ENCODE measurements around the gene PRRG2. TPM values are rescaled to one million over a fixed set of nuclear protein-coding genes. Genes with fewer than 3 reads are reported as not detected.
A peak's percentile ranks its signal among the peaks of the same experiment; 100 is the strongest.

The PRRG2 gene
- total and polyA plus RNA-seq, 3 donors from 2014 or later: 0.71 to 3.0 (median 1.9) TPM

- H3K4me1 ChIP-seq: peaks cover 18% of the 10 kb centered on the region
- no peaks in the 10 kb centered on the region for H3K36me3 ChIP-seq (ENCODE audit: low read depth, missing control alignments)
- no peak for TF ChIP-seq POLR2A (IDR thresholded peaks at IDR 0.05)
- TF ChIP-seq, protein P1, sequence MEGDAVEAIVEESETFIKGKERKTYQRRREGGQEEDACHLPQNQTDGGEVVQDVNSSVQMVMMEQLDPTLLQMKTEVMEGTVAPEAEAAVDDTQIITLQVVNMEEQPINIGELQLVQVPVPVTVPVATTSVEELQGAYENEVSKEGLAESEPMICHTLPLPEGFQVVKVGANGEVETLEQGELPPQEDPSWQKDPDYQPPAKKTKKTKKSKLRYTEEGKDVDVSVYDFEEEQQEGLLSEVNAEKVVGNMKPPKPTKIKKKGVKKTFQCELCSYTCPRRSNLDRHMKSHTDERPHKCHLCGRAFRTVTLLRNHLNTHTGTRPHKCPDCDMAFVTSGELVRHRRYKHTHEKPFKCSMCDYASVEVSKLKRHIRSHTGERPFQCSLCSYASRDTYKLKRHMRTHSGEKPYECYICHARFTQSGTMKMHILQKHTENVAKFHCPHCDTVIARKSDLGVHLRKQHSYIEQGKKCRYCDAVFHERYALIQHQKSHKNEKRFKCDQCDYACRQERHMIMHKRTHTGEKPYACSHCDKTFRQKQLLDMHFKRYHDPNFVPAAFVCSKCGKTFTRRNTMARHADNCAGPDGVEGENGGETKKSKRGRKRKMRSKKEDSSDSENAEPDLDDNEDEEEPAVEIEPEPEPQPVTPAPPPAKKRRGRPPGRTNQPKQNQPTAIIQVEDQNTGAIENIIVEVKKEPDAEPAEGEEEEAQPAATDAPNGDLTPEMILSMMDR (IDR thresholded peaks at IDR 0.05): no peak
- no peaks in the 10 kb centered on the region for H3K9me3 ChIP-seq
- H3K27ac ChIP-seq: peak overlapping the region; percentile 20 to 91
- intact Hi-C loops (cut with DNase I; ENCODE audit: low total_unique reads): no loop called here
- no peaks in the 10 kb centered on the region for H3K27me3 ChIP-seq
- WGBS, 2 donors: 0 to 1% methylated on average over 28 to 51 of the region's 51 CpGs
- DNase-seq: no peak
- H3K4me3 ChIP-seq: peak overlapping the region; percentile 76 to 90
These were observed 10.8 kb downstream of the PRRG2 start for GRCh38 chr19:49591731-49592485.

DNA sequence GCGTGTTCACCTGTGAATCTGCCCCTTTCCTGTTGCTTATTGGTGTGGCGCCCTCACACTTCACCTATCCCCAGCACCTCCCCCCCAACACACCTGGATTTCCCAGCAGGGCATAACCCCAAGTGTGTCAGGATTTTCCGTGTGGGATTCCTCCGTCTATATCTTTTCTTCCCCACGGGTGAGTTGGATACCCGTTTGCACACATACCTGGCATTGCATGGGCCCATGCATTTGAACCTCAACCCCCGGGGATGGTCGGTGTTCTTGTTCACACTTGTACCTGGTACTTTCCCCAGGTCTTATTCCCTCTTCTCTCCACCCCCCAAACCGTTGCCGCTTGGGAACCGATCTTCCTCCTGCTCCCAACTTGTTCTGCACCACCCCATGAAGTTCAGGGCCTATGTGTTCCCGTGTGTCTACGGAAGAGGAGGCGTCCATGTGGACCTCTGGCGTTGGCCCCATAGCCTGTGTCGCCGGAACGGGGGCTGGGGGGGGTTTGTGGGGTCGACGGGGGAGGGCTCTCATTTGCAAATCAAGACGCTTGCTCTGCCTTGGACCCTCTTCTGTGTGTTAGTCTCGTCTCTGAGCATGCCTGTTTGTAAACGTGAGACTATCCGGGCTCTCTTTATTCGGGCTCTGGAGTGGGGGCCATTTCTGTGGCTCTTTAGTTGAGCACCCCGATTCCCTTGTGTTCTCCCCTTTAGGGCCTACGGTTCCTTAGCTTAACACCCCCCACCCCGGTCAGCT, 11.5 kb downstream of the PRRG2 start:
- no peak for TF ChIP-seq POLR2A (IDR thresholded peaks at IDR 0.05)
- TF ChIP-seq, protein P1 (IDR thresholded peaks at IDR 0.05): no peak
- peak overlapping the region; percentile 65 to 71 for H3K27ac ChIP-seq
- peaks cover 18% of the 10 kb centered on the region for H3K4me1 ChIP-seq
- H3K9me3 ChIP-seq: no peaks in the 10 kb centered on the region
- no peaks in the 10 kb centered on the region for H3K36me3 ChIP-seq (ENCODE audit: low read depth, missing control alignments)
- WGBS, 2 donors: 3 to 4% methylated on average over 28 of the region's 28 CpGs
- H3K4me3 ChIP-seq: peak overlapping the region; percentile 24 to 90
- no peak for DNase-seq
- H3K27me3 ChIP-seq: no peaks in the 10 kb centered on the region
- intact Hi-C loops (cut with DNase I; ENCODE audit: low total_unique reads): no loop called here

- Histone ChIP-seq H3K4me3 (peak overlapping the region; percentile 24 to 90), H3K27ac (peak overlapping the region; percentile 65 to 79), H3K27me3 (no peaks in the 10 kb centered on the region), H3K4me1 (peaks cover 18% of the 10 kb centered on the region), H3K9me3 (no peaks in the 10 kb centered on the region), H3K36me3 (ENCODE audit: low read depth, missing control alignments) (no peaks in the 10 kb centered on the region)
- peak; percentile 96 for DNase-seq
- WGBS, 2 donors: 4 to 9% methylated on average over 25 to 27 of the region's 27 CpGs
- intact Hi-C loops (cut with DNase I; ENCODE audit: low total_unique reads): no loop called here
- no peak for TF ChIP-seq POLR2A (IDR thresholded peaks at IDR 0.05)
- TF ChIP-seq, protein P1 (IDR thresholded peaks at IDR 0.05): no peak
These were observed 12.4 kb downstream of the PRRG2 start for GRCh38 chr19:49593233-49594113.

DNA sequence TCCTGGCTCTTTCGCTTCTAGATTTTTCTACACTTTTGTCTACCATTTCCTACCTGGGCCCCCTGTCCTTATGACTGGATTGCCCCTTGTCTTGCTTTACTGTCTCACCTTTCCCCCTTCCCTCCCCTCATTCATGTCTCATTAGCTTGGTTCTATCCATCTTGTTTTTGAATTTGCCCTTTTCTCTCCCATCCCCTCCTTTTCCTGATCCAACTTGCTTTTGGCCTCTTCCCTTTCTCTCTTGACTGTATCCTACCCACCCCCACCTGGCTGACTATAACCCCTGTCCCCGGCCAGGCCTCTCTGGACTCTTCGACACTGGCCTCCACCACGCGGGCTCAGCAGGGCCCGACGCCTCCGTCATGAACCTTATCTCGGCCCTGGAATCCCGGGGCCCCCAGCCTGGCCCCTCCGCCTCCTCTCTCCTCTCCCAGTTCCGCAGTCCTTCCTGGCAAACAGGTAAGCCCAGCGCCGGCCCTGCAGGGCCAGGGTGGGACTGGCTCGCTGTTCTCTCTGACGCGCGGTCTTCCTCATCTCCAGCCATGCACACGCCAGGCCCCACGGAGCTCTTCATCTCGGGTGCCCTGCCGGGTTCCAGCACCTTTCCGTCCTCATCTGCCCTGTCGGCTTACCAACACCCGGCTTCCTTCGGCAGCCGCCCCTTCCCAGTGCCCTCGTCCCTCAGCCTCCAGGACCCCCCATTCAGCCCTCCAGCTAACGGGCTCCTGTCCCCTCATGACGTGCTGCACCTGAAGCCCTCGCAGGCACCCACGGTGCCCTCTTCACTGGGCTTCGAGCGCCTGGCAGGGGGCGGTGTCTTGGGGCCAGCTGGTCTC, 13.3 kb downstream of the PRRG2 start:
- 89 to 90% methylated on average over 30 to 35 of the region's 35 CpGs for WGBS, 2 donors
- no peak overlapping the region for H3K4me3 ChIP-seq
- no peaks in the 10 kb centered on the region for H3K36me3 ChIP-seq (ENCODE audit: low read depth, missing control alignments)
- H3K27ac ChIP-seq: peak overlapping the region; percentile 65 to 79
- H3K27me3 ChIP-seq: no peaks in the 10 kb centered on the region
- no peaks in the 10 kb centered on the region for H3K9me3 ChIP-seq
- intact Hi-C loops (cut with DNase I; ENCODE audit: low total_unique reads): no loop called here
- TF ChIP-seq, protein P1 (IDR thresholded peaks at IDR 0.05): no peak
- no peak for TF ChIP-seq POLR2A (IDR thresholded peaks at IDR 0.05)
- peaks cover 18% of the 10 kb centered on the region for H3K4me1 ChIP-seq
- DNase-seq: no peak

Measured in testis (tissue), 3 donors.